Fibroblast of peridontal ligament (primary cell): ENCODE results near the gene AK2.
A peak's percentile ranks its signal among the peaks of the same experiment; 100 is the strongest.
"Not testable (repeated sequence)": the region's sequence is repeated elsewhere in the genome, so short reads cannot be mapped to it uniquely, and the experiment has no call there.

Source experiments
- DNase-seq: peaks from one replicate; pipeline ENCODE4 v3.0.0-alpha.2; 2010; ENCODE audit errors: extremely low read depth

AK2 gene

DNA sequence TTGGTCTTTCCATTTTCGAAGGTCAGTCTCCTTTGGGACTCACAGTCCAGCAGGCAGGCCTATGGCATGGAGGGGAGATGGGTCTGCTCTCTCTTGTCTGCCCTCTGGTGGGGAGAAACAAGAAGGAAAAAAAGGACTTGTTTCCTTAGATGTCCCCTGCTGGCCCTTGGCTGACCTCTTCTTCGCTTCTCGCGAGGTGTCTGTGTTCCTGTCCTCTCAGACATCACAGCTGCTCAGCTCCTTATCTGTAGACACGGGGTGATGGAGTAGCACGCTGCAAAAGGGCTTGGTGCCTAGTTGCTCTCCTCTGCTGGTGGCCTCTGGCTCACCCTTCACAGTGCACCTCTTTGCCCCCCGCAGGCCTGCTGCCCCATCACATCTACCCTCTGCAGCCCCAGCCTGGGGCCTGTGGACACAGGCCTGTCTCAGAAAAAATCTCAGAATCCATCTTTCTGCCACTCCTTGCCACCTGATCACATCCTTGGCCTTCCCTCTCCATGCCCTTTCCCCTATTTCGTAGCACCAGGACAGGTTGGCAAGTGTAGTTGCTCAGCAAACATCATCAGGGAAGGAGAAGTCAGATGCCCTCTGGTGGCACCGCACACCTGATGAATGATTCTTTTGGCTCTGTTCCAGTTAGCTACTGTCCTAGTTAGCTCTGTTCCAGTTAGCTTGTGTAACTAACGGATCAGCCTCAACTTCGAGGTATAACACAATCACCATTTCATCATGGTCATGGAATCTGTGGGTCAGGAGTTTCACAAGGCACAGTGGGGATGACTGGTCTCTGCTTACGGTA is 18.7 kb upstream of the AK2 start:
- DNase-seq: peak; percentile 84

DNA sequence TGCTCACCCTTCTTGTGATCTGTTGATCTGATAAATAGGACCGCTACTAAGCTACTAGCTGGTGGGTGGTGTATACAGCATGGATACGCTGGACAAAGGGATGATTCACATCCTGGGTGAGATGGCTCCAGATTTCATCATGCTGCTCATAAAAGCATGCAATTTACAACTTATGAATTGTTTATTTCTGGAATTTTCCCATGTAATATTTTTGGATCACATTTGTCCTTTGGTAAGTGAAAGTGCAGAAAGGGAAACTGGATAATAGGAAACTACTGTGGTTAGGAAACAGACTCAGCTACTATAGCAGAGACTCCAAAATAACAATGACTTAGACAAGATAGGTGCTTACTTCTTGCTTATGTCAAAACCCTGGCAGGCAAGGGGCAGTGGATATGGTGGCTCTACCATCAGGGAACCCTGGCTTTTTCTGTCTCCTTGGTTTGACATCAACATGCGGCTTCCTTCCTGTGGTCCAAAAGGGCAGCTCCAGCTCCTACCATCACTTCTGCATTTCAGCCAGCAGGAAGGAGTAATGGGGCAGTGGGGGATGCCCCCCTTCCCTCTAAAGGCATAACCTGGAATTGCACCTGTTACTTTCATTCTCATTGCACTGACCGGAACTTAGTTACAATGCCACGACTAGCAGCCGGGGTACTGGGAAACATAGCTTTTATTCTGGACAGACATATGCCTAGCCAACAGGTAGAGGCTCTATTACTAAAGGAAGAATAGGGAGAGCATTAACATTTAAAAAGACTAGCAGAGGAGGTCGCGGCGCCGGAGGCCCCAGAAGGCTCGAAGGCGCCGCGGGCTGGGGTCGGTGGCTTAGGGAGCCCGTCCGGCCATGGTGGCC is 13.8 kb upstream of the AK2 start:
- DNase-seq: peak; percentile 84

DNA sequence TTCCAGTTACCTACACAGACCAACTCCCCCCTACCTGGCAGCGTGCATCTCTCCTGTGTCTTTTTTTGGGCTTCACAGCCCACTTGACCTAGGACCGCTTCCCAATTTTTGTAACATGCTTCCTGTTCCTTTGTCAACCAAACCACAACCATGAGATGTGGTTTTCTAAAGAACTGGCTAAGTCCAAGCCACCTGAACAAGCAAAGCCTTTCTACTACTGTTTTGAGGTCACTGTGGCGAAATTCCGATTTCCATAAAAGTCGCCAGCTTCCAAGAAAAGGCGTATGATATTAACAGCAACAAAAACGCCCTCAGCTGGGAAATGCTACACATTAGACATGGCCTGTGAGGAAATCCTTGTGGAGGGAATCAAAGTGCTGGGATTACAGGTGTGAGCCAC is 12.7 kb upstream of the AK2 start:
- no peak for DNase-seq

DNA sequence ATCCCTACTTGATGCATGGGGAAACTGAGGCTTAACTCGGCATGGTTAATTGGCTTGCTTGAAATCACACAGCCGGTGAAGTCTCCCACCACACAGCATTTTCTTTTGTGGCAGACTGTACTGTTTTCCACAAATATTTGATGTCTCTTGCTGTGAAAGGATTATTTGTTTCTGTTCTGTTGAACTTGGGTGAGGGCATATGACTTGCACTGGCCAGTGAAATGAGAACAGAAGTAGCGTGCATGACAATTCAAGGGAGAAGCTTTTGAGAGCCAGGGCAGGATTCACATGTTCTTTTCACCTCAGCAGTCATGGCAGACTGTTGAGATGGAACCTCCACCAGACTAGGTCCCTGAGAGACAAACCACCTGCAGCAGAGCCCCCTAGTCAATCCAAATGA is 11.7 kb upstream of the AK2 start:
- DNase-seq: no peak

DNA sequence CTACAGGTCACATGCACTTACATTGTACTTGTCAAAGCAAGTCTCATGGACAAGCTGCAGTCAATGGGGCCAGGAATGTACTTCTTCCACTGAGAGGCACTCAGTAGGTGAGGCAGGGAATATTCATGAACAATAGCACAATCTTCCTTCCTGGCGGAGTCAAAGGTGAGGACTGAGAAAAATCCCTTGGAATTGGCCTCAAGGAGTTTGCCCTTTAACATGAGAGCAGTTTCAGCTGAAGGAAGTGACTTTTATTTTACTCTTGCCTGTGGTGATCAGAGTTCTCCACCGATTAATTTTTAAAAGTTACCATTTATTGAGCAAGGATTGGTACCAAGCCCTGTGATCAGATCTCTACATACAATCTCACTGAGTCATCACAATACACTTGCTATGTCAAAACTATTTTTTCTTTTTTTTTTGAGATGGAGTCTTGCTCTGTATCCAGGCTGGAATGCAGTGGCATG is 11.2 kb upstream of the AK2 start:
- peak; percentile 66 for DNase-seq

DNA sequence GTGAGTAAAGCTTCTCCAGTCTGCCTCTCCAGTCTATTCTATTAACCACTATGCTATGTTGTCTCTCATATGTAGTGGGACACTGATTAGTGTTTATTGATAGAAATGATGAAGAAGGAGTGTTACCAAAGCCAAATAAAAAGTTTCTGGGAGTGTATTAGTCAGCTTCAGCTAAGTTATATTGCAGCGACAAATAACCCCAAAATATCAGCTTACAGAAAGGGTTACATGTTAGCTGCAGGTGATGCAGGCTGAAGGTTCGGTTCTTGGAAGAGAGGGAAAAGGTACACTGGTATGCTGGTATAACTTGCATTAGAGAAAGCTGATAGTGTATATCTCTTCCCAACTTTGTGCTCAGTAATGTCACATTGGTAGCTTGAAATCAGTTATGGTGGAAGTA is 10.6 kb upstream of the AK2 start:
- DNase-seq: no peak

DNA sequence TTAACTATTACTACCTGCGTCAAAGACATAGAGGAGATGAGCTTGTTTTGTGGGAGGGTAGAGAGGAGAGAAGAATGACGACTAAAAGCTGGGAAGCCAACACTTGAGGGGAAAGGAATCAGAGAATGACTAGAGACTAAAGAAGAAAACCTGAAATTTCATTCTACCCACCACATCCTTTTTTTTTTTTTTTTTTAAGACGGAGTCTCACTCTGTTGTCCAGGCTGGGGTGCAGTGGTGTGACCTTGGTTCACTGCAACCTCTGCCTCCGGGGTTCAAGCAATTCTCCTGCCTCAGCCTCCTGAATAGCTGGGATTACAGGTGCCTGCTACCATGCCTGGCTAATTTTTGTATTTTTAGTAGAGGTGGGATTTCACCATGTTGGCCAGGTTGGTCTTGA is 9.6 kb upstream of the AK2 start:
- DNase-seq: not testable (repeated sequence)

DNA sequence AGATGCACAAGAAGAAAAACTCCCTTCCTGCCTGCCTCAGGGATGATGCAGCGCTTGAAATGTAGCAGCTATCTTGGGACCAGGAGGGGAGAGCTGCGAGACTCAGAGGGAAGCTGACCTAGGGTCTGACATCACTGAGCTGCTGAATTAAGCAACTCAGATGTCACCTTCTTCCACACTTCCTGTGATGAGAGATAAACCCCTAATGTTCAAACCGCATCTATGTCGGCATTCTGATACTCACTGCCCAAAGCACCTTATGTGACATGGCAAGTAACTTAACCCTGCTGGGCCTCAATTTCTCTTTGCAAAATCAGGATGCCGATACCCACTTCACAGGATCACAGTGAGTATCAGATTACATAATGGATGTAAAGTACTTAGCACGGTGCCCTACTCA is 9.1 kb upstream of the AK2 start:
- DNase-seq: no peak

DNA sequence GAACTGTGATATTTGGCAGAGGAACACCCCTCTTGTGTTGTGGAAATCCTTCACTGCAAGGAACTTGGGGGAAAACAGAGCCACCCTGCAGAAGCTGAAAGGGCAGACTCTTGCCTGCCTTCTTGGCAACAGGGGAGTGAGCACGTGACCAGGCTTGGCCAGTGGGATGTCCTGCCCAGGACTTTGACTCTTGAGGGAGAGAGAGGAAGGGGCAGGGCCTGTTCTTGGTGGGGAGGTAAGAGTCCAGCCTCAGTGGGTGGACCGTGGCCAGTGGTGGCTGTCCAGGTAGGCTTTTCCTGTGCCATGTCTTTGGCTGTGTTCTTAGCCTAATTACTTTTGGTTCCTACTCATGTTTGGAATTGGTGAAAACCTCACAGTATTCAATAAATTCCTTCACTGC is 8.6 kb upstream of the AK2 start:
- DNase-seq: no peak

DNA sequence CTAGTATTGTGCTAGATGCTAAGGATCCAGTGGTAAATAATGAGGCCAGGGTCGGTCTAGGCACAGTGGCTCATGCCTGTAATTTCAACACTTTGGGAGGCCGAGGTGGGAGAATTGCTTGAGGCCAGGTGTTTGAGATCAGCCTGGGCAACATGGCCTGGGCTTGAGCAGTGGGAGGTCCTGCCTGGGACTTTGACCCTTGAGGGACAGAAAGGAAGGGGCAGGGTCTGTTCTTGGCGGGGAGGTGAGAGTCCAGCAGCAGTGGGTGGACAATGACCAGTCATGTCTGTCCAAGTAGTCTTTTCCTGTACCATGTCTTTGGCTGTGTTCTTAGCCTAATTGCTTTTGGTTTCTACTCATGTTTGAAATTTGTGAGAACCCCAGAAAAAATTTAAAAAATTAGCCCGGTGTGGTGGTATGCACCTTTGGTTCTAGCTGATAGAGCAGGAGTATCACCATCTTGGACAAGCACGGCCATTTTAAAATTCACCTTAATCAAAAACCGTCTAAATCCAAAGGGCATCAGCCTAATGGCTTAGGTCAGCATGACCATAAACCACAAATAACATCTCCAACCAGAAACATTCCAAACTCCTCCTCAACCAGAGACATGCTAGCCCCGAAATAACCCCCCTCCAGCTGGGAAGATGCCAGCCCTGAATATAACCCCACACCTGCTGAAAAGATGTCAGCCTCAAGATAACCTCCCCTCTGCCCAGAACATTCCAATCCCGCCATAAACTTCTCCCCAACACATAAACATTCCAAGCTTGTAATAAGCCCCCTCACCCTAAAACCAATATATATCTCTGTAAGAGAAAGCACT is 6.8 kb upstream of the AK2 start:
- DNase-seq: no peak

DNA sequence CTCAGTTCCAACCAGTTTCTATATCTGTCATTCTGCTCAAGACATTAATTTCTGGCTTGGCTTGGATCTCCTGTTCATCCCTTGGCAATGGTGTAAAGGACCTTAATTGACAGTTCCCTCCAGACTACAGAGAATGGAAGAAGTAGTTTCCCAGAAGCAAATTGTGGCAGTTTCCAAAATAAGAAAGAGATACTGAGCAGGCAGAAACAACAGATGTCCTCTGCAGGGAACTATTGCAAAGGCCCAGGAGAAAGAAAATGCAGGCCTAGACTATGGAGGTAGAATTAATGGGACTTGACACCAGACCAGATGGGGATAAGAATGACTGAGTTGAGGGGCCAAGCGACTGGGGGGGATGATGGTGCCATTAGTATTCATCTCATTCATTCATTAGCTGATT is 6.1 kb upstream of the AK2 start:
- no peak for DNase-seq

DNA sequence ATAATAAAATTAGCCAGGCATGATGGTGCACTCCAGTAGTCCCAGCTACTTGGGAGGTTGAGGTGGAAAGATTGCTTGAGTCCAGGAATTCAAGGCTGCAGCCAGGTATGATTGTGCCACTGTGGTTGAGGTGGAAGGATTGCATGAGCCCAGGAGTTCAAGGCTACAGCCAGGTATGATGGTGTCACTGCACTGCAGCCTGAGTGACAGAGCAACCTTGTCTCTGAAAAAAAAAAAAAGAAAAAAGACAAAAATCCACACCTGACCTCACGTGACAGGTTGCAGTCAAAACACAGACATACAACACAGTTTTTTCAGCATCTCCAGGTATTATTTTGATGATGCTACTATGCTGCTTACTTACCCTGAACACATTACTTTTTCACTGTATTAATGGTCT is 4.3 kb upstream of the AK2 start:
- DNase-seq: no peak

DNA sequence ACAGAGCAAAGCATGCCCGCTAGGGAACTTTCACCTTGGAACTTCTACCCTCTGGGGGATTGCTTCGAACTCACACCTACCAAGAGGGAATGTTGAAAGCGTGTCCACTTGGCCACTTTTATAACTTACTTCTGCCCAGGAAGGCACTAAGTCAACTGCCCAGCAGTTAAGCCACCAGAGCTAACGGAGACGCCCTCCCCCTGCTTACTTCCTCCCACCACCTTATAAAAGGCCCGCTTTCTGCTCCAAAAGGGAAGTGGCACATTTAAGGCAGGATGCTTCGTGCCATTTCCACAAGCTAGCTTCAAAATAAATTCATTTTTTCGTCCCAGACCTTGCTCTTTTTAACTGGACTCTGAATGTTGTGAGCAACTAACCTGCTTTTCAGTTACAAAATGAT is 3.2 kb upstream of the AK2 start:
- no peak for DNase-seq

DNA sequence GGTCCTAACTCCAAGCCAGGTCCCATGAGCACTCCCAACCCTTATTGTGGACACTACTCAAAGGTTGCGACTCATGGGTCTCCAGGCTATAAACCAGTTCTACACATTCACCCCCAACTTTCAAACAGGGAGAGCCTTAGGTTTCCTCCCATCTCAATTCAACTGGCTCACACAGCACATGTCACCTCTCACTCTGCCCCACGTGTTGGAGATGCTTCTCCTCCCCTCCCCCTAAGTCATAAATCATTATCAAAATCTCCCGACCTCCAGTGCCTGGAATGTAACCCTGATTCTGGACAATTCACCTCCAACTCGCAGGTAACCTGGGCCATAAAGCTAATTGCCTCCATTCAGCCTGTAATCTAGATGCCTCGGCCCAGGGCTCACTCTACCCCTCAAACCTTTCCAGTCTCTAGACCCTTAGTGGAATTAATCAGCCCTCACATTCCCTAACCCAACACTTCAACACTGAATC is 595 bp downstream of the AK2 start:
- DNase-seq: no peak

DNA sequence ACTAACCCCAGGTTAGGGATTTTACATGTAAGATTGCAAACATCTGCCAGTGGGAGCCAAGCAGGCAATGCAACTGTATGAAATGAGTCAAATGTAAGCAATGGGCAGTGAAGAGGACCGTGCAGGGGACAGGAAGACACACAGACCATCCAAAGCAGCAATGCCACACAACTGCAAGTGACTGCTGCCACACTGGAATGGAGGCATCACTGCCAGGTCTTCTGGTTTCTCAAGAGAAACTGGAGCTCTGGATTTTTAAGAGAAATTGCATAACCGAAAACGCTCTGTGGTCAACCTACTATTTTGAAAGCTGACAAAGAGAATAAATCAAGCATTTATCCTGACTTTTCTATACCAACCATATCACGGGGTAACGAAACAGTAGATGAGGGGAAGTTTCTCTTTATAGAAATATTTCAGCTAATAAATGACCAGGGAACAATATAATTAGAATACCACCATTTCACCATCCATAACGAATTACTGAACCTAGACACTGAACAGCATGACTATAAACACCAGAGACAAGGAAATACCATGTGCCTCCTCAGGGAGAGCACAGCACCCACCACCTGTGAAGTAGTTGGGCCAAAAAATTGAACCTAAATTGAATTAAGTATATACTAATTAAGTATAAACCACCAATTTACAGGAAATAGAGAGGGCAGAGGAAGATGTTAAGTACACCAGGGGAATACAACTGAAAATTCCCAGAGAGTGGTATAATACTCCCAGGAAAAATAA is 4.4 kb downstream of the AK2 start:
- peak; percentile 74 for DNase-seq

DNA sequence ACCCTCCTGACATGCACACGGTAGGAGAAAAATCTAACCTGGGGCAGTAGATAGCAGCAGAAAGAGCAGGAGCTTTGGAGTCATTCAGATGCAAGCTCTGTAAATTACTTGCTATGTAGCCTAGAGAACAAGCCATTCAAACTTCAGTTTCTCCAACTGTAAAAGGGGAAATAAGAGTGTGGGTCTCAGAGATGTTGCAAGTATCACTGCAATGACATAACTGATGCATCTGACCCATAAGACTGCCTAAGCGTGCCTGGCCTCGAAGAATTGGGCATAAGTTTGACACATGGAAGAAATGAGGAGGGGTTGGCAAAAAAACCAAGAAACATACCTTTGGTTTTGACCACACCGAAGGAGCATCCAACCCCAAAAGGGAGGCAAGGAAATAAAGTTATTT is 5.2 kb downstream of the AK2 start:
- no peak for DNase-seq

DNA sequence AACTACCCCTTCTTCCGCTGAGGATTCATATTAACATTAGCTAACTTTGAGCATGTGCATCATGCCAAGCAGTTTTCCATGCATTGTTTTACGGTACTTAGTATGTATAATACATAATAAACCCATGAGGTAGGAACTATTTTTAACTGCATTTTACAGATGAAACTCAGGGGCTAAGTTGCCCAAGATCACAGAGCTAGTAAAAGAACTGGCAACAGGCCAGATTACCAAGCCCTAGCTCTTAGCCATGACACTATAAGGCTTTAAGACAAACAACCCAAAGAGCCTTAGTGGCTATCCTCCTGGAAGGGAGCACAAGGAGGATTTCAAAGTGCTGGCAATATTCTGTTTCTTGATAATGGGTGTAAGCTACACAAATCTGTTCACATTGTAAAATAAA is 6.1 kb downstream of the AK2 start:
- peak; percentile 59 for DNase-seq

DNA sequence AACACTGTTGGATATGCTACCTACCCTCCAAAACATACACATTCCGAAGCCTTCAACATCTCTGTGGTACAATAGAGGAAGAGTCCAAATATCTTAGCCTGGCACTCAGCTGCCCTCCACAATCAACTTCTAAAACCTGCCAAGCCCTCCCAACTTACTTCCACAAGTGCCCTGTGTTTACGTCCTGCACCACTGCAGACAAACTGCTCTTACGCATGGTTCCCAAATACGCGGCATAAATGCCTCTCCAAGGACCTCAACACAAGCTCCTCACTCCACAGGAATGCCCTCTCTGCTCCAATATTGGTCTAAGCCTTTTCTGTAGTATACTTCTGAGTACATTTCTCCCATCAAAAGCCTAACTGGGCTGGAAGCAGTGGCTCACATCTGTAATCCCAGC is 6.8 kb downstream of the AK2 start:
- DNase-seq: no peak

DNA sequence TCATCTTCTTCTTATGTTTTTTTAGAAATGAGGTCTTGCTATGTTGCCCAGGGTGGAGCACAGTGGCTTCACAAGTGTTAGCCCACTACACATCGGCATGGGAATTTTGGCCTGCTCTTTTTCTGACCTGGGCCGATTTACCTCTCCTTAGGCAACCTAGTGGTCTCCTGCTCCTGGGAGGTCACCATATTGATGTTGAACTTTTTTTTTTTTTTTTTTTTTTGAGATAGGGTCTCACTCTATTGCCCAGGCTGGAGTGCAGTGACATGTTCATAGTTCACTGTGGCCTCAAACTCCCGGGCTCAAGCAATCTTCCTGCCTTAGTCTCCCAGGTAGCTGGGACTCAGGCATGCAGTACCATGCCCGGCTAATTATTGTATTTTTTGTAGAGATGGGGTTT is 7.5 kb downstream of the AK2 start:
- no peak for DNase-seq

DNA sequence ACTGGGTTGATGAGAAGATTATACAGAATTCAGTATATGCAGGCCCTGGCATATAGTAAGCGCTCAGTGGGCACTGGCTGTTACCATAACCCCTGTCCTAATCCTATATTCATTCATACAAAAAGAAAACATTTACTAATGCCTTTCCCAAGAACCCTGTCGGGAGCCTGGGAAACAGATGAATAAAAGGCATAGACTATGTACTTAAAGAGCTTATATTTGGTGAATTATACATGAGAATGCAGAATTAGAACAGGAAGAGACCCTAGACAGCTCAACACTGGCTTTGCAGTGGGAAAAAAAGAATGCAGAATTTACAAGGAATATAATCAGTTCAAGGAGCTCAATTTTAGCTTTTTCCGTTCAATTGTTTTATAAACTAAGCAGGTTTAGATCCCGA is 10.9 kb downstream of the AK2 start:
- no peak for DNase-seq

DNA sequence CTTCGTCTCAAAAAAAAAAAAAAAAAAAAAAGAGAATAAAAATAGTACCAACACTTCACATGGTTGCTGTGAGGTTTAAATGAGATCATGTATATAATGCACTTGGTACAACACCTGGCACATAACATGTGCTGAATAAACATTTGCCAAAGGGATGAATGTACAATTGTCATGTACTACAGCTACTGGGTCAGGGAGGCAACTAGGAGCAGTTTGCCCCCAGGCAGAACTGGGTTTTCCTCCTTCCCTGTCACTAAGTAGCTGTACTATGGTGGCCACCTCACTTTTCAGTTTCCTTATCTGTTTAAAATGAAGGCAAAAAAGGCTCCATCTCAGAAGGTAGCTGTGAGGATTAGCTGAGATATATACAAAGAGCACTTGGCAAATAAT is 11.5 kb downstream of the AK2 start:
- DNase-seq: no peak
